Upper lobe of left lung (tissue), 6 donors: ENCODE measurements around the gene EVI2A. TPM values are rescaled to one million over a fixed set of nuclear protein-coding genes. Genes with fewer than 3 reads are reported as not detected.
"Not testable (repeated sequence)": the region's sequence is repeated elsewhere in the genome, so short reads cannot be mapped to it uniquely, and the experiment has no call there.

Source experiments
- ATAC-seq, 2 donors: fragments of 200-7000 bp; cut with Tn5 transposase; one replicate each; pipeline ENCODE4 v1.9.1; 2022; ENCODE audit warnings: mild to moderate bottlenecking in 2 of 2, moderate library complexity in 2 of 2; ENCODE audit not compliant: low FRiP score in 2 of 2
- DNase-seq, 2 donors: peaks; one replicate each; pipeline ENCODE4 v3.0.0-alpha.2; 2019 to 2020
- H3K27ac ChIP-seq, 4 donors: fragments of 200-600 bp; sonication (generic); one replicate each; pipeline ENCODE4 v1.5.1; 2016 to 2019
- H3K27me3 ChIP-seq, 4 donors: fragments of 200-600 bp; sonication (generic); one replicate each; pipeline ENCODE4 v1.5.1; 2017 to 2019
- H3K36me3 ChIP-seq, 4 donors: fragments of 200-600 bp; sonication (generic); one replicate each; pipeline ENCODE4 v1.5.1; 2016 to 2019
- H3K4me1 ChIP-seq, 4 donors: fragments of 200-600 bp; sonication (generic); one replicate each; pipeline ENCODE4 v1.5.1; 2018 to 2019
- H3K4me3 ChIP-seq, 4 donors: fragments of 200-600 bp; sonication (generic); one replicate each; pipeline ENCODE4 v1.5.1; 2017 to 2019; ENCODE audit warnings: mild to moderate bottlenecking in 2 of 4, moderate library complexity in 1 of 4
- H3K9me3 ChIP-seq, 4 donors: fragments of 200-600 bp; sonication (generic); one replicate each; pipeline ENCODE4 v1.5.1; 2018 to 2019
- EP300 ChIP-seq, 4 donors: sonication (generic); formaldehyde crosslinking; IDR thresholded peaks; one replicate each; pipeline ENCODE4 v1.5.1; 2017; ENCODE audit warnings: antibody characterized with exemption in 4 of 4, control low read depth in 2 of 4
- POLR2A ChIP-seq, 4 donors: fragments of 450-650 bp; IDR thresholded peaks; one replicate each; pipeline ENCODE4 v1.5.1; 2016 to 2017; ENCODE audit warnings: antibody characterized with exemption in 4 of 4, mild to moderate bottlenecking in 2 of 4
- POLR2AphosphoS5 ChIP-seq, 2 donors: sonication (generic); formaldehyde crosslinking; IDR thresholded peaks; one replicate each; pipeline ENCODE4 v1.5.1; 2017; ENCODE audit warnings: antibody characterized with exemption in 2 of 2
- WGBS, 2 donors: methylation state at CpG; one replicate each; pipeline ENCODE4 v1.1.5; 2017 to 2018; 5-methylcytosine and 5-hydroxymethylcytosine counted together
- total RNA-seq, 6 donors: library from RNA; depleted of rRNA in 4 of 6; stranded (reverse); fragments of >200 nt in 4 of 6; gene quantifications; one replicate each; pipeline versions ENCODE4 v1.1.0 to v1.2.1, GENCODE V29; 2016 to 2021
- TF ChIP-seq, protein P1 (sequence below), 6 experiments: fragments of 450-650 bp in 4 of 6; fragments of 200-600 bp in 2 of 6; sonication (generic) in 2 of 6; IDR thresholded peaks; one replicate each; pipeline ENCODE4 v1.5.1; 2016 to 2019; ENCODE audit warnings: antibody characterized with exemption in 6 of 6
- donor health status: DM: no; HTN: no; CAD: no; lungs with moderate emphysema.
- donor health status: DM: no; HTN: yes; CAD: no; lungs with severe emphysema.

The EVI2A gene
- total RNA-seq, 6 donors from 2014 or later, result 6.1 to 31.3 (median 23.8) TPM

DNA sequence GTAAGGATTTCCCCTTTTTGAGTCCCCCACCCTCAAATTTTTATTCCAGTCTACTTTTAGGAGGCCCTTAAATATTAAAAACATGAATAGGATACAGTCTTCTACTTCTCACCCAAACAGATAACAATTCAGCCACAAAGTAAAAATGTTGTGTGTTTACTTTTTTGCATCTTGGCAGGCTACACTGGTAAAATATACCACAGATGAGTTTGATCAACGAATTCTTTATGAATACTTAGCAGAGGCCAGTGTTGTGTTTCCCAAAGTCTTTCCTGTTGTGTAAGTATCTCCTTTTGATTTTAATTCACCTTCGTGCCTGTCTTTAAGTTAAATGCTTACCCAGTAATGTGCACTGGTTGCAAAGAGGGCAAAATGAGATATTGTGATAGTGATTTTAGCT, 35.7 kb upstream of the EVI2A start:
- WGBS, 2 donors, result 56 to 60% methylated on average over 2 of the region's 2 CpGs
- no peak for DNase-seq
- Histone ChIP-seq H3K9me3 (no peaks in the 10 kb centered on the region), H3K4me3 (no peak overlapping the region), H3K27ac (no peak overlapping the region), H3K4me1 (no peaks in the 10 kb centered on the region), H3K27me3 (no peaks in the 10 kb centered on the region), H3K36me3 (peaks cover 5 to 84% (median 22%) of the 10 kb centered on the region in 4 donors)
- ATAC-seq, result no peak
- TF ChIP-seq POLR2AphosphoS5 (IDR thresholded peaks at IDR 0.05), result no peak
- TF ChIP-seq EP300 (IDR thresholded peaks at IDR 0.05), result no peak
- TF ChIP-seq, protein P1, sequence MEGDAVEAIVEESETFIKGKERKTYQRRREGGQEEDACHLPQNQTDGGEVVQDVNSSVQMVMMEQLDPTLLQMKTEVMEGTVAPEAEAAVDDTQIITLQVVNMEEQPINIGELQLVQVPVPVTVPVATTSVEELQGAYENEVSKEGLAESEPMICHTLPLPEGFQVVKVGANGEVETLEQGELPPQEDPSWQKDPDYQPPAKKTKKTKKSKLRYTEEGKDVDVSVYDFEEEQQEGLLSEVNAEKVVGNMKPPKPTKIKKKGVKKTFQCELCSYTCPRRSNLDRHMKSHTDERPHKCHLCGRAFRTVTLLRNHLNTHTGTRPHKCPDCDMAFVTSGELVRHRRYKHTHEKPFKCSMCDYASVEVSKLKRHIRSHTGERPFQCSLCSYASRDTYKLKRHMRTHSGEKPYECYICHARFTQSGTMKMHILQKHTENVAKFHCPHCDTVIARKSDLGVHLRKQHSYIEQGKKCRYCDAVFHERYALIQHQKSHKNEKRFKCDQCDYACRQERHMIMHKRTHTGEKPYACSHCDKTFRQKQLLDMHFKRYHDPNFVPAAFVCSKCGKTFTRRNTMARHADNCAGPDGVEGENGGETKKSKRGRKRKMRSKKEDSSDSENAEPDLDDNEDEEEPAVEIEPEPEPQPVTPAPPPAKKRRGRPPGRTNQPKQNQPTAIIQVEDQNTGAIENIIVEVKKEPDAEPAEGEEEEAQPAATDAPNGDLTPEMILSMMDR (IDR thresholded peaks at IDR 0.05), result no peak
- no peak for TF ChIP-seq POLR2A (IDR thresholded peaks at IDR 0.05)

DNA sequence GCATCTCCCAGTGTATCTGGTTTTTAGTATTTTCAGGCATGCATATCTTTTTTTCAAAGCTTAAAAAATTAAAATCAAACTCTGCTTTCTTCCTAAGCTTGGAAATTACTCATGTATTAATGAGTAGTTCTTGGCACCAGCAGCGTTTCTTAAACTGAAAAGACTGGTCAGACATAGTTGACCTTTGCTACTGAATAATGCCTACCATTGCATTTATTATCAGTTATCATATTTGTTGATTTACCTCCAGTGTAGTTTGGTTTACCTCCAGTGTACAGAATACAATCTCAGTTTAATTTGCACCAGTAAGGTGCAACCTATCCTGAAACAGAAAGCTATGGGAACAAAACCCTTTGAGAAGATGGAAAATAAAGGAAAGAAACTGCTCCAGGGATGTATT, 34.5 kb upstream of the EVI2A start:
- peaks cover 5 to 82% (median 26%) of the 10 kb centered on the region in 4 donors for H3K36me3 ChIP-seq
- 78 to 81% methylated on average over 1 of the region's 1 CpG for WGBS, 2 donors

DNA sequence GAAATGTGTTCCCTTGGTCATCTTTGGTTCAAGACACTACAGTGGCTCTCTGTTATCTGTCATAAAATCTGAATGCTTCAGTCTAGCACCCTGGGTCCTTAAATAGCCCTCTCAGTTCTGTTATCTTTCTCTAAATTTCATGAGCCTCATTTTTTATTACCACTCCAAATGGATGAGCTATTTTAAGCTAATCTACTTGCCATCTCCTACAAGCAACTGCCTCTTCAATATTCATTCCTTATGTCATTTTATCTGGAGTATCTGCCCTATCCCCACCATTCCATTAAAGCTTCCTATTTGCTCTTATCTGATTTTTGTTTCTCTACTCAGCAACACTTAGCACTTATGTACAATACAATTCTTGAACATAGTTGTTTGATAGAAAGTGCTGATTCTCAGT, 28.0 kb upstream of the EVI2A start:
- Histone ChIP-seq H3K36me3 (peaks cover 5 to 44% (median 19%) of the 10 kb centered on the region in 4 donors), H3K27me3 (no peaks in the 10 kb centered on the region)
- ATAC-seq, result no peak

More for the DNA sequence above, 34.5 kb upstream of the EVI2A start:
- Histone ChIP-seq H3K27ac (no peak overlapping the region), H3K27me3 (no peaks in the 10 kb centered on the region), H3K4me3 (no peak overlapping the region), H3K4me1 (no peaks in the 10 kb centered on the region), H3K9me3 (no peaks in the 10 kb centered on the region)
- TF ChIP-seq POLR2AphosphoS5 (IDR thresholded peaks at IDR 0.05) (no peak), EP300 (IDR thresholded peaks at IDR 0.05) (no peak), POLR2A (IDR thresholded peaks at IDR 0.05) (no peak)
- TF ChIP-seq, protein P1 (IDR thresholded peaks at IDR 0.05), result no peak
- DNase-seq, result no peak
- no peak for ATAC-seq

DNA sequence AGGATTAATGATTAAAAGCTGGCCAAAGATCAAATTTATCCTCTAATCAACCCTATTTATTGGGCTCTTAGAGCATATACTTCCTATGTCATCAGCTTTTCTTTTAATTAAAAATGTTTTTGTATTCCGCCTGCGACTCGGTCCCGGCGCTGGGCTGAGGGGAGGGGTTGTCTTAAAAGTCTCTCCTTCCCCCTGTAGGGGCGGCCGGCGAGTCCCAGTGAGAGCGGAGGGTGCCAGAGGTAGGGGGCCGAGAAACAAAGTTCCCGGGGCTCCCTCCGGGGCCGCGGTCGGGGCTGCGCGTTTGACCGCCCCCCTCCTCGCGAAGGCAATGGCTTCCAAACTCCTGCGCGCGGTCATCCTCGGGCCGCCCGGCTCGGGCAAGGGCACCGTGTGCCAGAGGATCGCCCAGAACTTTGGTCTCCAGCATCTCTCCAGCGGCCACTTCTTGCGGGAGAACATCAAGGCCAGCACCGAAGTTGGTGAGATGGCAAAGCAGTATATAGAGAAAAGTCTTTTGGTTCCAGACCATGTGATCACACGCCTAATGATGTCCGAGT, 23.8 kb upstream of the EVI2A start:
- ATAC-seq (peak in 1 of 2 donors; percentile 53), DNase-seq (peak in 1 of 2 donors; percentile 42)
- H3K36me3 ChIP-seq, result peaks cover 4 to 31% (median 6%) of the 10 kb centered on the region in 4 donors
- H3K4me3 ChIP-seq, H3K27ac ChIP-seq, H3K9me3 ChIP-seq, H3K27me3 ChIP-seq, H3K4me1 ChIP-seq: not testable (repeated sequence)
- WGBS, 2 donors, result 92 to 98% methylated on average over 10 to 11 of the region's 34 CpGs

More for the DNA sequence above, 28.0 kb upstream of the EVI2A start:
- H3K4me3 ChIP-seq, result no peak overlapping the region
- DNase-seq, result no peak
- H3K27ac ChIP-seq, result no peak overlapping the region
- no peaks in the 10 kb centered on the region for H3K9me3 ChIP-seq
- TF ChIP-seq EP300 (IDR thresholded peaks at IDR 0.05) (no peak), POLR2A (IDR thresholded peaks at IDR 0.05) (no peak), POLR2AphosphoS5 (IDR thresholded peaks at IDR 0.05) (no peak)
- no peaks in the 10 kb centered on the region for H3K4me1 ChIP-seq

DNA sequence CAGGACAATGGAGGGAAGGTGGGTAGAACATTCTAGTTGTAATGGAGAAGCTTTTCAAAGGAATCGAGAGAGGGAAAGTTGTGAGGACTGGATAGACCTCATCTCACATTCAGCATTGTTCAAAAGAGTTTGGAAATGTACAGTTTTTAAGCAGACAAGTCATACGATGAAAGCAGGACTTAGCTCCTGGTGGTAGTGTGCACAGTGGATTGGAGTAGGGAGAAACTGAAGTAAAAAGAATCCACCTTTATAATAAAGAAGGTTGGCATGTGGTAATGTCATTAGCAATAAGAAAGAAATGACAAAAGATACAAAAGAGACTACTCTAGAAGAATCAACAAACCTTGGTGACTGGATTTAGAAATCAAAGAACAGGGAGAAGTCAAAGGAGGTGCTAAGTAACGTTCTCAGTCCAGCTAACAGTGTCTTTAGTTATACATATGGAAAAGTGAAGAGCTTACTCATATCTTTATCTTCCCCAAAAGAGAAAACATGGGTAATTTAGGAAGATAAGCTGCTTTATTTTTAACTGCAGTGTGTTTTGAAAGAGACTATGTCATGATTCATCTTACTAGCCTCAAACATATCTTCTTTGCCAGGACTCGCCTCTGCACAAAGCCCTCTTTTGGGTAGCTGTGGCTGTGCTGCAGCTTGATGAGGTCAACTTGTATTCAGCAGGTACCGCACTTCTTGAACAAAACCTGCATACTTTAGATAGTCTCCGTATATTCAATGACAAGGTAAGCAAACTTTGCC, 18.7 kb upstream of the EVI2A start:
- DNase-seq (no peak), ATAC-seq (peak in 1 of 2 donors; percentile 57)
- H3K4me3 ChIP-seq, result no peak overlapping the region
- H3K36me3 ChIP-seq, result peaks cover 2 to 53% (median 11%) of the 10 kb centered on the region in 4 donors
- no peaks in the 10 kb centered on the region for H3K4me1 ChIP-seq
- no peaks in the 10 kb centered on the region for H3K9me3 ChIP-seq
- H3K27ac ChIP-seq, result no peak overlapping the region
- TF ChIP-seq POLR2A (IDR thresholded peaks at IDR 0.05), result no peak
- no peak for TF ChIP-seq POLR2AphosphoS5 (IDR thresholded peaks at IDR 0.05)
- TF ChIP-seq EP300 (IDR thresholded peaks at IDR 0.05), result no peak
- TF ChIP-seq, protein P1 (IDR thresholded peaks at IDR 0.05), result no peak
- 87 to 89% methylated on average over 6 of the region's 6 CpGs for WGBS, 2 donors
- no peaks in the 10 kb centered on the region for H3K27me3 ChIP-seq
